Stomach smooth muscle (tissue), 2 donors: Measurements from ENCODE around the gene CNTN2.

Experiments used
- H3K27ac ChIP-seq: one replicate; pipeline ENCODE4 v1.7.0; 2013; ENCODE audit warnings: mild to moderate bottlenecking, low read length, inconsistent platforms
- H3K27me3 ChIP-seq, 2 donors: one replicate each; pipeline ENCODE4 v1.7.0; 2013; ENCODE audit warnings: low read length in 2 of 2; ENCODE audit not compliant: insufficient read depth in 2 of 2, control insufficient read depth in 1 of 2
- H3K36me3 ChIP-seq, 2 donors: one replicate each; pipeline ENCODE4 v1.7.0; 2013; ENCODE audit warnings: low read length in 2 of 2; ENCODE audit not compliant: control insufficient read depth in 2 of 2, insufficient read depth in 2 of 2
- H3K4me1 ChIP-seq: one replicate; pipeline ENCODE4 v1.7.0; 2013; ENCODE audit warnings: low read length; ENCODE audit not compliant: control insufficient read depth, insufficient read depth
- H3K4me3 ChIP-seq, 2 donors: one replicate each; pipeline ENCODE4 v1.7.0; 2013; ENCODE audit warnings: low read length in 2 of 2
- H3K9ac ChIP-seq, 2 donors: one replicate each; pipeline ENCODE4 v1.7.0; 2013; ENCODE audit warnings: low read length in 2 of 2, mild to moderate bottlenecking in 1 of 2
- H3K9me3 ChIP-seq, 2 donors: one replicate each; pipeline ENCODE4 v1.7.0; 2013; ENCODE audit warnings: low read length in 2 of 2; ENCODE audit not compliant: control insufficient read depth in 2 of 2
- donor health status: healthy.
- donor health status: Pancreatic carcinoma.

The CNTN2 gene

DNA sequence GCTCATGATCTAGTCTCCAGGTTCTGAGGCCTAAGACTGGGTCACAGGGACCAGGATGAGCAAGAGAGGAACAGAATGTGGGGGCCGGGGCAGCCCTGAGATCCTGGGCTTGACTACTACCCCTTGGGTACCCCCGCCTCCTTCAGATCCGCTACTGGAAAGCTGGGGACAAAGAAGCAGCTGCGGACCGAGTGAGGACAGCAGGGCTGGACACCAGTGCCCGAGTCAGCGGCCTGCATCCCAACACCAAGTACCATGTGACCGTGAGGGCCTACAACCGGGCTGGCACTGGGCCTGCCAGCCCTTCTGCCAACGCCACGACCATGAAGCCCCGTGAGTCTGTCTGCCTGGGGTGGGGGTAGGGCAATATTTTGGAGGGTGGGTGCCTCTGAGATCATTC, 28.8 kb downstream of the CNTN2 start:
- Histone ChIP-seq H3K27me3 (no peaks in the 10 kb centered on the region), H3K4me3 (no peak overlapping the region), H3K9me3 (no peaks in the 10 kb centered on the region), H3K4me1 (no peaks in the 10 kb centered on the region), H3K27ac (no peak overlapping the region), H3K36me3 (no peaks in the 10 kb centered on the region), H3K9ac (no peak overlapping the region)

GRCh38 chr1:205072286-205072685, 29.3 kb downstream of the CNTN2 start:
- Histone ChIP-seq H3K27ac (no peak overlapping the region), H3K27me3 (no peaks in the 10 kb centered on the region), H3K4me3 (no peak overlapping the region), H3K9me3 (no peaks in the 10 kb centered on the region), H3K9ac (no peak overlapping the region), H3K4me1 (no peaks in the 10 kb centered on the region), H3K36me3 (no peaks in the 10 kb centered on the region)

DNA sequence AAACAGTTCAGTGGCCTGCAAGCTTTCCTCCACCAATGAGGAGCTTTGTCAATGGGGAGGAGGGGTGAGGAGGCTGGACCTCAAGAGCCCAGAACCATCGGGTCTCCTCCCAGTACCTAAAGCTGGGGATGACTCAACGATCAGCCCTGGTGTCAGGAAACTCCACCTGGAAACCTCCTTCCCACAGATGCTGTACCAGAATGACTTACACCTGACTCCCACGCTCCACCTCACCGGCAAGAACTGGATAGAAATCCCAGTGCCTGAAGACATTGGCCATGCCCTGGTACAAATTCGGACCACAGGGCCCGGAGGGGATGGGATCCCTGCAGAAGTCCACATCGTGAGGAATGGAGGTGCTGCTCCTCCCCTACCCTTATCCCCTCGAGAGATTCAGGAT, 29.9 kb downstream of the CNTN2 start:
- no peak overlapping the region for H3K27ac ChIP-seq
- no peaks in the 10 kb centered on the region for H3K9me3 ChIP-seq
- H3K9ac ChIP-seq = no peak overlapping the region
- peaks cover 0 to 3% of the 10 kb centered on the region in 2 donors for H3K36me3 ChIP-seq
- no peak overlapping the region for H3K4me3 ChIP-seq
- H3K4me1 ChIP-seq = no peaks in the 10 kb centered on the region
- no peaks in the 10 kb centered on the region for H3K27me3 ChIP-seq

GRCh38 chr1:205073511-205073910, 30.5 kb downstream of the CNTN2 start:
- Histone ChIP-seq H3K4me1 (no peaks in the 10 kb centered on the region), H3K36me3 (peaks cover 0 to 3% of the 10 kb centered on the region in 2 donors), H3K9me3 (no peaks in the 10 kb centered on the region), H3K27ac (no peak overlapping the region), H3K4me3 (no peak overlapping the region), H3K9ac (no peak overlapping the region), H3K27me3 (no peaks in the 10 kb centered on the region)

GRCh38 chr1:205074084-205074483, 31.1 kb downstream of the CNTN2 start:
- Histone ChIP-seq H3K9me3 (no peaks in the 10 kb centered on the region), H3K36me3 (peaks cover 0 to 3% of the 10 kb centered on the region in 2 donors), H3K27me3 (no peaks in the 10 kb centered on the region), H3K9ac (no peak overlapping the region), H3K27ac (no peak overlapping the region), H3K4me1 (no peaks in the 10 kb centered on the region), H3K4me3 (no peak overlapping the region)

GRCh38 chr1:205074513-205074912, 31.5 kb downstream of the CNTN2 start:
- Histone ChIP-seq H3K4me3 (no peak overlapping the region), H3K27ac (no peak overlapping the region), H3K9me3 (no peaks in the 10 kb centered on the region), H3K36me3 (peaks cover 0 to 3% of the 10 kb centered on the region in 2 donors), H3K27me3 (no peaks in the 10 kb centered on the region), H3K4me1 (no peaks in the 10 kb centered on the region), H3K9ac (no peak overlapping the region)

DNA sequence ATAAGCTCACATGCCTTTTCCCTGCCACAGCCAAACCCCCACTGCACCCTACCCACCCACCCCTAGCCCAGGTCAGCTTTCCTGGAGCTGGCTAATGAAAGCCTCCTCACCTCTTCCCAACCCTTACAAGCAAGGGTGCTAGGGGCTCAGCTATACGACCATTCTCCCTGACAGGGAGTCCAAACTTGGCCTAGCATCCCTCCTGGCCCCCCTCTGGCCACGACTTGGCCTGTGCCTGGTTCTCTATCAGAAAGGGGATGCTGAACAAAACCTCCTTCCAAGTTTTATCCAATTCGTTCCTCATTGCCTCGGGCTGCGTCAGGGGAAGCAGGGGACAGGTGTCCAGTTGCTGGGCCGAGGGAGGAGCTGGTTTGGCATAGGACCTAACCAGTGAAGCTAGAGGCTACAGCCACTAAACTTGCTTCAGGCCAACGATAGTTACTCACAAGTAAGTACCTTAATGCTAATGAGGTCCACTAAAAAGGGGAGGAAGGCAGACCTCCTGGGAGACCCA, 32.7 kb downstream of the CNTN2 start:
- Histone ChIP-seq H3K4me1 (no peaks in the 10 kb centered on the region), H3K9me3 (no peaks in the 10 kb centered on the region), H3K36me3 (peaks cover 0 to 3% of the 10 kb centered on the region in 2 donors), H3K4me3 (no peak overlapping the region), H3K27me3 (no peaks in the 10 kb centered on the region), H3K9ac (no peak overlapping the region), H3K27ac (no peak overlapping the region)

DNA sequence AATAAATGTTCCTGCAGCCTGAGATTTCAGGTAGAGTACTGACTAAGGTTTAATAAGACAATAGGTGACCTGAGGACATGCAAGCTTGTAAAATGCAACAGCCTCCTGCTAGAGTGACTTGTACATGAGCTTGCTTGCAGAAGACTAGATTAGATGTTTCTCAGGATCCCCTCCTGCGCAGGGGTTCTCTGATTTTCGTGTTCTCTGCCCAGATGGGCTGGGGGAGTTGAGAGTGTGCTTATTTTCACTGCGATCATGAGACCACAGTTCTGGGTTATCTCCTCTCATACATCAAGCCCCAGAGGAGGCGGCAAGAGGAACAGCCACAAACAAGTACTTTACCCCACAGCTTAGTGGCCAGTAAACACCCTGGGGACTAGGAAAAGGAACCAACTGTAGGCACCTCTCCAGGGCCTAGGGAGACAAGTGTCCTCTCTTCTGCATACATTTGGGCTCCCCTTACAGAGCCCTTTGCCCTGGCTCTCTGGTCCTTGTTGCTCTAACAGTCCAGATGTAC, 33.3 kb downstream of the CNTN2 start:
- Histone ChIP-seq H3K9me3 (no peaks in the 10 kb centered on the region), H3K9ac (no peak overlapping the region), H3K4me1 (no peaks in the 10 kb centered on the region), H3K27me3 (no peaks in the 10 kb centered on the region), H3K36me3 (peaks cover 0 to 3% of the 10 kb centered on the region in 2 donors), H3K4me3 (no peak overlapping the region), H3K27ac (no peak overlapping the region)

DNA sequence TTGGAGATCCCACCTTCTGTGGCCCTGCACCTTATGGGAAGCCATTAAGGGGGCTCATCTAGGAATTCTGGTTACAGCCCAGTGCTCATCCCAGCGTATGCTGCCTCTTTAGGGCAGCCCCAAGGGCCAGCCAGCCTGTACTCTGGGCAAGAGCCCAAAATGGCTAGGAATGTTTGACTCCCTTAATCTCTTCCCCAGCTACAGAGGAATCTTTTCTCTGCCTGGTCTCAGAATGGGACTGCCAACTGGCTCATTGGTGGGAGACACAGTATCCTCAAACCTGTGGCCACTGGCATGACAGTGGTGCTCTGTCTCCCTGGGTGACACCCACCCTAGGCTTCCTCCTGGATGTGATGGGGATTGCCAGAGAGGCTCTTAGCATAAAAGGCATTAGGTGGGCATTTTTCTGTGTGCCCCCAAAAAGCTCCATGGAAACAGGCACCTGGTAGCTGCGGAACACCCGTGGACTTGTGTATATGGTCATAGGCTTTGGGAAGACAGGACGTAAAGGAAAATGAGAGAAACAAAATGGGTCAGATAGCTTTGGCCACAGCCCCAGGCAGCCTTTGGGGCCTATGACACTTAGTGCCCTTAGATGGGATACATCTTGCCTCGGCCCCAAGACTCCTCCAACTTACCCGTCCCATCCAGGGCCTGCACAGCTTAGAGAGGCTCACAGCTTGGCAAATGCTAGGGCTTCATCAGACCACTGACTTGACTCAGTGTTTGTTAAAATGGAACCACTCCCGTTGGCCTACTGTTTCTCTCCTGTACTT, 34.3 kb downstream of the CNTN2 start:
- no peaks in the 10 kb centered on the region for H3K27me3 ChIP-seq
- H3K27ac ChIP-seq = no peak overlapping the region
- no peak overlapping the region for H3K9ac ChIP-seq
- H3K9me3 ChIP-seq = no peaks in the 10 kb centered on the region
- H3K36me3 ChIP-seq = peaks cover 0 to 3% of the 10 kb centered on the region in 2 donors
- H3K4me1 ChIP-seq = no peaks in the 10 kb centered on the region
- no peak overlapping the region for H3K4me3 ChIP-seq

- Histone ChIP-seq H3K4me1 (no peaks in the 10 kb centered on the region), H3K9ac (no peak overlapping the region), H3K36me3 (peaks cover 0 to 5% of the 10 kb centered on the region in 2 donors), H3K27ac (no peak overlapping the region), H3K4me3 (no peak overlapping the region), H3K9me3 (no peaks in the 10 kb centered on the region), H3K27me3 (no peaks in the 10 kb centered on the region)
Measured at GRCh38 chr1:205077934-205078311, 34.9 kb downstream of the CNTN2 start.

- Histone ChIP-seq H3K4me3 (no peak overlapping the region), H3K27ac (no peak overlapping the region), H3K4me1 (no peaks in the 10 kb centered on the region), H3K9me3 (no peaks in the 10 kb centered on the region), H3K27me3 (no peaks in the 10 kb centered on the region), H3K9ac (no peak overlapping the region), H3K36me3 (peaks cover 10 to 20% of the 10 kb centered on the region in 2 donors)
Measured at GRCh38 chr1:205082431-205082830, 39.4 kb downstream of the CNTN2 start.
